ENCODE results near the gene COL4A2.

COL4A2 gene

DNA sequence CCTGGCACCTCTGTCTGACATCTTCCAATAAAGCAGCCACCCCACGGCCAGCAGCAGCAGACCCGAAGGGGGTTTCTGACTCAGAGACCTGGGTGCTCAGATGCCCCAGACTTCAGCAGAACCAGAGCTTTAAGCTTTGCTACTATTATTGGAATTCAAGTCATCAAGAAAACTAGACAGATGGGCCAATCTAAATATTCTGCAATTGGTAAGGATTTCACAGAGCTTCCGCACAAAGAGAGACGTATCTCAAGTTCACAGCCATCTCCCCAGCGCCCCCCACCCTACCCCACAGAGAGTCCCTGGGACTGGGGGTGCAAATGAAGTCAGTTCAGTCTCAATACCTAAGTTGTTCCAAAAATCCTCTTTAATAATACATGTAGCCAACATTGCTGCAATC is 215.6 kb downstream of the COL4A2 start:
- Histone ChIP-seq H2BK120ac (ENCODE audit: low read depth, low read length) (no peak overlapping the region), H3K9ac (ENCODE audit: low read depth, low read length, poor library complexity) (no peak overlapping the region), H3K4me2 (ENCODE audit: insufficient read depth, low read length, poor library complexity, severe bottlenecking) (no peak overlapping the region), H3K79me1 (ENCODE audit: low read depth, low read length) (peaks cover 2% of the 10 kb centered on the region), H3K36me3 (replicated peaks in 1 of 2; ENCODE audit: control insufficient read depth in 2 of 2, insufficient read depth in 2 of 2, low read length in 2 of 2) (no peaks in the 10 kb centered on the region), H4K91ac (ENCODE audit: low read depth, low read length, poor library complexity) (no peak overlapping the region), H3K4ac (ENCODE audit: low read length) (no peak overlapping the region), H3K27ac (replicated peaks; ENCODE audit: low read length) (no peak overlapping the region), H2BK5ac (ENCODE audit: low read length) (no peak overlapping the region), H3K4me3 (ENCODE audit: low read length in 2 of 2) (no peak overlapping the region), H3K9me3 (replicated peaks in 1 of 2; ENCODE audit: control insufficient read depth in 2 of 2, insufficient read depth in 1 of 2, low read depth in 1 of 2, low read length in 2 of 2) (no peaks in the 10 kb centered on the region), H2BK12ac (ENCODE audit: low read length) (no peak overlapping the region), H3K14ac (ENCODE audit: low read length) (no peak overlapping the region), H2AK5ac (ENCODE audit: low read depth, low read length) (no peak overlapping the region), H4K8ac (ENCODE audit: low read depth, low read length) (no peak overlapping the region), H3K27me3 (ENCODE audit: control insufficient read depth in 3 of 3, insufficient read depth in 3 of 3, low read depth in 1 of 3, low read length in 3 of 3) (peaks cover 0 to 5% (median 0%) of the 10 kb centered on the region in 3 experiments), H2AFZ (ENCODE audit: low read length) (no peak overlapping the region), H2BK15ac (ENCODE audit: low read length) (no peak overlapping the region), H3K18ac (ENCODE audit: low read length) (no peak overlapping the region), H3K4me1 (ENCODE audit: control insufficient read depth in 2 of 2, insufficient read depth in 1 of 2, low read depth in 1 of 2, low read length in 2 of 2) (peaks cover 5 to 8% of the 10 kb centered on the region in 2 donors), H3K23ac (ENCODE audit: low read depth, low read length, poor library complexity) (no peak overlapping the region)
- no CpG with 5 or more reads among the region's 5 CpGs for WGBS, 2 donors (ENCODE audit: extremely low coverage in 2 of 2, insufficient read length in 2 of 2, insufficient replicate concordance in 1 of 2)
- DNase-seq (ENCODE audit: low spot score) = no peak

DNA sequence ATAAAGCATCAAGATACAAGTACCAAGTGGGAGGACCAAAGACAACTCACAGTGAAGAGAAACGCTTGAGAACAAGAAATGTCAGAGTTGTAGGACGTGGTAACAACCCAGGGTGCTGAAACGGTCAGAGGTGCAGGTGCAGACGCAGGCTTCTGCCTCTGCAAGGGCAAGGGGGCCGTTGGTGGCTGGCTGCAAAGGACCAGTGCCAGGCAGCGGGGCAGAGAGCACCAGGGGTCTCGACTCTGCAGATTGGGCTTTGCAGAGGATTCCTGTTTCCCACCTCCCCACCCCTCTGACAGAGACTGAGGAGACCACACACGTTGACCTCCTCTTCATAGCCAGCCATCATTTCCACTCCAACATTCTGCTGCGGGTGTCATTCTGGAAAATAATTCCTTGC is 216.1 kb downstream of the COL4A2 start:
- peak overlapping the region; percentile 48 for H3K18ac ChIP-seq (ENCODE audit: low read length)
- no peak overlapping the region for H3K4ac ChIP-seq (ENCODE audit: low read length)
- H3K4me2 ChIP-seq (ENCODE audit: insufficient read depth, low read length, poor library complexity, severe bottlenecking) = no peak overlapping the region
- H3K27ac ChIP-seq (replicated peaks; ENCODE audit: low read length) = no peak overlapping the region
- no peak overlapping the region for H4K8ac ChIP-seq (ENCODE audit: low read depth, low read length)
- no peak overlapping the region for H3K14ac ChIP-seq (ENCODE audit: low read length)
- WGBS, 2 donors (ENCODE audit: extremely low coverage in 2 of 2, insufficient read length in 2 of 2, insufficient replicate concordance in 1 of 2) = no CpG with 5 or more reads among the region's 9 CpGs
- H3K79me1 ChIP-seq (ENCODE audit: low read depth, low read length) = peaks cover 2% of the 10 kb centered on the region
- H3K27me3 ChIP-seq (ENCODE audit: control insufficient read depth in 3 of 3, insufficient read depth in 3 of 3, low read depth in 1 of 3, low read length in 3 of 3) = peaks cover 0 to 5% (median 0%) of the 10 kb centered on the region in 3 experiments
- H2BK15ac ChIP-seq (ENCODE audit: low read length) = no peak overlapping the region
- H3K4me1 ChIP-seq (ENCODE audit: control insufficient read depth in 2 of 2, insufficient read depth in 1 of 2, low read depth in 1 of 2, low read length in 2 of 2) = peaks cover 5 to 8% of the 10 kb centered on the region in 2 donors
- no peaks in the 10 kb centered on the region for H3K36me3 ChIP-seq (replicated peaks in 1 of 2; ENCODE audit: control insufficient read depth in 2 of 2, insufficient read depth in 2 of 2, low read length in 2 of 2)
- H2BK120ac ChIP-seq (ENCODE audit: low read depth, low read length) = no peak overlapping the region
- no peak overlapping the region for H2BK12ac ChIP-seq (ENCODE audit: low read length)
- no peak overlapping the region for H2AK5ac ChIP-seq (ENCODE audit: low read depth, low read length)
- H3K9me3 ChIP-seq (replicated peaks in 1 of 2; ENCODE audit: control insufficient read depth in 2 of 2, insufficient read depth in 1 of 2, low read depth in 1 of 2, low read length in 2 of 2) = no peaks in the 10 kb centered on the region
- no peak overlapping the region for H3K9ac ChIP-seq (ENCODE audit: low read depth, low read length, poor library complexity)
- H3K23ac ChIP-seq (ENCODE audit: low read depth, low read length, poor library complexity) = no peak overlapping the region
- no peak overlapping the region for H2AFZ ChIP-seq (ENCODE audit: low read length)
- H2BK5ac ChIP-seq (ENCODE audit: low read length) = no peak overlapping the region
- no peak for DNase-seq (ENCODE audit: low spot score)
- H3K4me3 ChIP-seq (ENCODE audit: low read length in 2 of 2) = no peak overlapping the region
- no peak overlapping the region for H4K91ac ChIP-seq (ENCODE audit: low read depth, low read length, poor library complexity)

DNA sequence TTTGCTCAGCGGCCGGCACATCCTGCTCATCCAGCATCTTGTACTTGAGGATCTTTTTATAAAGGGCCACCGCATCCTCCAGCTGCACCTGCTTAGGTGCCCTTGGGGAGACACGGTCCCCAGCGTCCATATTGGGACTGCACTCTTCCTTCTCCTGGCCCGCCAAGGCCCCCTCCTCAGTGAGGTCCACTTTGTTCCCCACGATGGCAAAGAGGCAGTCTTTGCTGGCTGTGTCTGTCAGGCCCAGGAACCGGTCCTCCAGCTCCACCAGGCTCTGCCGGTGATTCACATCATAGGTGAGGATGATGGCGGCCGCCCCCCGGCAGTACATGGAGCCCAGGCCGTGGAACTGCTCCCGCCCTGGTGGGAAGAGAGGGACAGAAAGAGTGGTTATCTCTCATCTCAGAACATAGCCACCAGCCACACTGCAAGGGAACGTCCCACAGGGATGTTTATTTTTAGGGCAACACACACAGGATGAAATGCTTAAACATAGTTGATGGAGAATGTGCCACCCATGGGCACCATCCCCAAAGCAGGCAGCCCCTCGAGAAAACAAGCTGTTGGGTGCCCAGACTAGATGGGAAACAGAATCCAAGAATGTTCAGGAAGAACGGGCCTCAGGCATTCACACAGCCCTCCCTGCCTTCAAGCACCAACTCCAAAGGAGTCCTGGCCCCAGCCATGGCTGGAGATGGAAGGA is 216.9 kb downstream of the COL4A2 start:
- H2BK120ac ChIP-seq (ENCODE audit: low read depth, low read length) = no peak overlapping the region
- no peak overlapping the region for H3K4me3 ChIP-seq (ENCODE audit: low read length in 2 of 2)
- H3K14ac ChIP-seq (ENCODE audit: low read length) = no peak overlapping the region
- peaks cover 2% of the 10 kb centered on the region for H3K79me1 ChIP-seq (ENCODE audit: low read depth, low read length)
- no CpG with 5 or more reads among the region's 17 CpGs for WGBS, 2 donors (ENCODE audit: extremely low coverage in 2 of 2, insufficient read length in 2 of 2, insufficient replicate concordance in 1 of 2)
- no peak overlapping the region for H3K9ac ChIP-seq (ENCODE audit: low read depth, low read length, poor library complexity)
- H2AFZ ChIP-seq (ENCODE audit: low read length) = no peak overlapping the region
- no peak overlapping the region for H2BK5ac ChIP-seq (ENCODE audit: low read length)
- H3K36me3 ChIP-seq (replicated peaks in 1 of 2; ENCODE audit: control insufficient read depth in 2 of 2, insufficient read depth in 2 of 2, low read length in 2 of 2) = no peaks in the 10 kb centered on the region
- H3K4me1 ChIP-seq (ENCODE audit: control insufficient read depth in 2 of 2, insufficient read depth in 1 of 2, low read depth in 1 of 2, low read length in 2 of 2) = peaks cover 5 to 8% of the 10 kb centered on the region in 2 donors
- no peak overlapping the region for H4K8ac ChIP-seq (ENCODE audit: low read depth, low read length)
- H3K18ac ChIP-seq (ENCODE audit: low read length) = peak overlapping the region; percentile 15
- H3K9me3 ChIP-seq (replicated peaks in 1 of 2; ENCODE audit: control insufficient read depth in 2 of 2, insufficient read depth in 1 of 2, low read depth in 1 of 2, low read length in 2 of 2) = peaks cover 0 to 4% of the 10 kb centered on the region in 2 donors
- H2BK12ac ChIP-seq (ENCODE audit: low read length) = no peak overlapping the region
- no peak overlapping the region for H3K4me2 ChIP-seq (ENCODE audit: insufficient read depth, low read length, poor library complexity, severe bottlenecking)
- peaks cover 0 to 5% (median 0%) of the 10 kb centered on the region in 3 experiments for H3K27me3 ChIP-seq (ENCODE audit: control insufficient read depth in 3 of 3, insufficient read depth in 3 of 3, low read depth in 1 of 3, low read length in 3 of 3)
- no peak overlapping the region for H3K23ac ChIP-seq (ENCODE audit: low read depth, low read length, poor library complexity)
- H4K91ac ChIP-seq (ENCODE audit: low read depth, low read length, poor library complexity) = no peak overlapping the region
- no peak overlapping the region for H3K4ac ChIP-seq (ENCODE audit: low read length)
- H2AK5ac ChIP-seq (ENCODE audit: low read depth, low read length) = no peak overlapping the region
- DNase-seq (ENCODE audit: low spot score) = no peak
- no peak overlapping the region for H3K27ac ChIP-seq (replicated peaks; ENCODE audit: low read length)
- no peak overlapping the region for H2BK15ac ChIP-seq (ENCODE audit: low read length)

DNA sequence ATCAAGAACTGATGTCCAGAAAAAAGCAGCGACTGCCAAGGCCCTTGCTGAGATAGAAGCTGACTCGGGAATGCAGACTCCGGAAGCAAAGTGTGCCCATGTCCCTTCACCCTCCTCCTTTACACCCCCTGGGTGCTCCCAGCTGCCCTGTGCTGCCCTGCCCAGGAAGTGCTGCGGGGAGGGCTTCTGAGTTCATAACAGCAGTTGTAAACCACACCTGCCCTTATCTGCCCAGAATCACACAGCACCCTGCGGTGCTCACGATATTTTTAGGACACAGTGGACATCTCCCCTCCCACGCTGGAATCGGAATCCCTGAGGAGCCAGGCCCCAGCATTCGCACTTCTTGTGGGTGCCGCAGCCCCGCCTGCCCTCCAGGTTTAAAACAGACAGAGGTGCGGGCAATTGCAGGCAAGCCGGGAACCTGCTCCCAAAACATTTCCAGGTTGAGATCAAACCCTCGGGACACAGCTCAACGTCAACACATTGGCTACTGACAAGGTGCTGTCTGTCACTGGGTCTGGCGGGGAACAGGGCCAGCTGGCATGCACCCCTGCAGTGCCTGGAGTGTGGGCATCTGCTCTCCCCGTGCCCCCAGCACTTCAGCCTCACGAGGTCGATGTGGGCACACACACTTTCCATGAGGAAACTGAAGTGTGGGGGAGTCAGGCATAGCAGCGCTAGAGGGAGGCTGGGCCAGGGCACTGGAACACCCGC is 217.6 kb downstream of the COL4A2 start:
- Histone ChIP-seq H2AK5ac (ENCODE audit: low read depth, low read length) (no peak overlapping the region), H4K8ac (ENCODE audit: low read depth, low read length) (no peak overlapping the region), H3K36me3 (replicated peaks in 1 of 2; ENCODE audit: control insufficient read depth in 2 of 2, insufficient read depth in 2 of 2, low read length in 2 of 2) (no peaks in the 10 kb centered on the region), H3K18ac (ENCODE audit: low read length) (no peak overlapping the region), H2BK12ac (ENCODE audit: low read length) (peak overlapping the region; percentile 85), H4K91ac (ENCODE audit: low read depth, low read length, poor library complexity) (no peak overlapping the region), H3K27me3 (ENCODE audit: control insufficient read depth in 3 of 3, insufficient read depth in 3 of 3, low read depth in 1 of 3, low read length in 3 of 3) (peaks cover 0 to 5% (median 0%) of the 10 kb centered on the region in 3 experiments), H2BK5ac (ENCODE audit: low read length) (no peak overlapping the region), H3K4ac (ENCODE audit: low read length) (no peak overlapping the region), H3K4me3 (ENCODE audit: low read length in 2 of 2) (no peak overlapping the region), H3K79me1 (ENCODE audit: low read depth, low read length) (peaks cover 2% of the 10 kb centered on the region), H3K9me3 (replicated peaks in 1 of 2; ENCODE audit: control insufficient read depth in 2 of 2, insufficient read depth in 1 of 2, low read depth in 1 of 2, low read length in 2 of 2) (peaks cover 0 to 7% of the 10 kb centered on the region in 2 donors), H3K4me1 (ENCODE audit: control insufficient read depth in 2 of 2, insufficient read depth in 1 of 2, low read depth in 1 of 2, low read length in 2 of 2) (peaks cover 8% of the 10 kb centered on the region in 2 donors), H2BK120ac (ENCODE audit: low read depth, low read length) (no peak overlapping the region), H2AFZ (ENCODE audit: low read length) (no peak overlapping the region), H3K27ac (replicated peaks; ENCODE audit: low read length) (no peak overlapping the region), H2BK15ac (ENCODE audit: low read length) (no peak overlapping the region), H3K14ac (ENCODE audit: low read length) (no peak overlapping the region), H3K9ac (ENCODE audit: low read depth, low read length, poor library complexity) (no peak overlapping the region), H3K23ac (ENCODE audit: low read depth, low read length, poor library complexity) (no peak overlapping the region), H3K4me2 (ENCODE audit: insufficient read depth, low read length, poor library complexity, severe bottlenecking) (no peak overlapping the region)
- WGBS, 2 donors (ENCODE audit: extremely low coverage in 2 of 2, insufficient read length in 2 of 2, insufficient replicate concordance in 1 of 2) = no CpG with 5 or more reads among the region's 21 CpGs
- no peak for DNase-seq (ENCODE audit: low spot score)
